NCI-H2029 (cell line): ENCODE results near the gene NIPSNAP3A.
"Not testable (repeated sequence)": the region's sequence is repeated elsewhere in the genome, so short reads cannot be mapped to it uniquely, and the experiment has no call there.

Experiments used
- DNase-seq: peaks from one replicate; lab custom pipeline; 2025; lab: John Stamatoyannopoulos, UW

Gene NIPSNAP3A

DNA sequence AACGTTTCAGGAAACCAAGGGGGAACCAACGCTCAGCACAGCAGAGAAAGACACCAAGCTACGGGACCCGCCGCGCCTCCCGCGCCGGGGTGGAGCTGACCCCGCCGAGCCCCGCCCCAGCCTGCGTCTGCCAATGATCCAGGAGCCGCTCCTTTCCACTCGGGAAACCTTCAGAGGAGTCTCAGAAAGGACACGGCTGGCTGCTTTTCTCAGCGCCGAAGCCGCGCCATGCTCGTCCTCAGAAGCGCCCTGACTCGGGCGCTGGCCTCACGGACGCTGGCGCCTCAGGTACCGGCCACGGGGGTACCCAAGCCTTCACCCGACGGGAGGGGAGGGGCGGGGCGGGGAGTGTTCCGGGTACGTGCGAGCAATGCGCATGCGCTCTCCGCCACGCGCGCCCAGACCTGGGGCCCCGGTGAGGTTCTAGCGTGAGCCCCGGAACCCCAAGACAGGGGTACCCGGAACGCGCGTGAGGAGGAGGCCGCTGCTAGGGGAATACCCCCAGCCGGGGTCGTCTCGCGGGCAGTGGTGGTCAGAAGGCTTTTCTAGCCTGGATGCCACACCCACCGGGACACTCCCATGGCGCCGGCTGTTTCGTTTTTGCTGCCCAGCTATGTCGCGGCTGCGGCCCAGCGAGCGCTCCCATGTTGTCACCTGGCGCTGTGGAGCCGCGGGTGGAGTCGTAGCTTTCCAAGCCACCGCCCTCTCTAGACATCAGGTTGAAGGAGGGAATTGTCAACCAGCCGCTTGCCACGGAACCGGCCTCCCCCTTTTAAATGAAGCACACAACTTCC, at the start of gene NIPSNAP3A:
Gene NIPSNAP3A (plus strand): TSS at position 119 of the 794 bp plus-strand sequence. CDS start 110 bp downstream, at position 229.
- peak; percentile 75 for DNase-seq

DNA sequence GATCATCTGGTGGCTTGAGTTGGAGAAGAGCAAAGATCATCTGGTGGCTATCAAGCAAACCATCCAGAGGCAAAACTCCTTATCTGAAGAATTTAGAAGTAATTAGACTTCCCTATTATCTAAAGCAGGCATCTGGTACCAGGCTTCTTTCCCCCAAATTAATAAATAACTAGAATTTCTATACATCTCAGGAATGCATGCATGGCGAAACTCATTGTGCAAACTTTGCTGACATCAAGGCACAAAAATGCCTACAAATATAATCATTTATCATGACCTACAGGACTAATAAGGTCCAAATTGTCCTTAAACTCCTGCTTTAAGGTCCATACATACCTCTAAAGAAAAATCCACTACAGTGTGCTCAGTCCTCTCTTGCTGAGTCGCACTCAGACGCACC, 47.2 kb upstream of the NIPSNAP3A start:
- DNase-seq: no peak

DNA sequence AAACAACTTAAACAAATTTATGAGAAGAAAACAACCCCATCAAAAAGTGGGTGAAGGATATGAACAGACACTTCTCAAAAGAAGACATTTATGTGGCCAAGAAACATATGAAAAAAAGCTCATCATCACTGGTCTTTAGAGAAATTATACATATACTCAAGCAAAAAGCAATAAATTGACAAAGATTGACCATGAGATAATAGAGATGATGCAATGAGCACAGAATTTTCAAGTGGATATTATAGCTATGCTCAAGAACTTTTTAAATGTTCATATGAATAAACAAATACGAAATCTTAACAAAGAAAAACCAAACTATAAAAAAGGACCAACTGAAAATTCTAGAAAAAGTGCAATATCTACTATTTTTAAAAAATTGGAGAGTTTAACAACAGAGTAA, 38.7 kb upstream of the NIPSNAP3A start:
- DNase-seq: not testable (repeated sequence)

DNA sequence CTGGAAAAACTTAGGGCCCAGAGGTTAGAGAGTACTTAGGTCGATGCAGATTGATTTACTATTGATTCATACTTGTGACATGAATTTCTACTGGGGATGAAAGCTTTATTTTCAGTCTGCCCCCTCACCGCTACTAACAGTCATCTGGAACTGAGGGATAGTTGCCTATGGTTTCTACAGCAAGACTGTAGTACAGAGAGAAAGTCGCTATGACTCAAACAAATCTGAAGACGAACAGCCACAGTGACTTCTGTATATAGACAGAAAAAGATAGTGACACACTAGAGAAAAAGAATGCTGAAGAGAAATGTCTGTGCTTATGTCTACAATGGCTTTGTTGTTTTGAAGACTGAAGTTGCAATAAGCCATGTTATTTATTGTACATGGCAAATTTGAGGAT, 35.9 kb upstream of the NIPSNAP3A start:
- DNase-seq: no peak

DNA sequence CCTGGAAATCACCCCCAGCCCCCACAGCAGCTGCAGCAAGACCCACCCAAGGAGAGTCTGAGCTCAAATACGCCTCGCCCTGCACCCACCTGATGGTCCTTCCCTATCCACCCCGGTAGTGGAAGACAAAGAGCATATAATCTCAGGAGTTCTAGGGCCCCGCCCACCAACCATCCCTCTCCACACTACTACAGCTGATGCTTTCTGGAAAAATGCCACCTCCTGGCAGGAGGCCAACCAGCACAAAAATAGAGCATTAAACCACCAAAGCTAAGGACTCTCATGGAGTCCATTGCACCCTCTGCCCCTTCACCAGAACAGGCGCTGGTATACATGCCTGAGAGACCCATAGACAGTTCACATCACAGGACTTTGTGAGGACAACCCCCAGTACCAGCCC, 22.5 kb upstream of the NIPSNAP3A start:
- DNase-seq: peak; percentile 39

DNA sequence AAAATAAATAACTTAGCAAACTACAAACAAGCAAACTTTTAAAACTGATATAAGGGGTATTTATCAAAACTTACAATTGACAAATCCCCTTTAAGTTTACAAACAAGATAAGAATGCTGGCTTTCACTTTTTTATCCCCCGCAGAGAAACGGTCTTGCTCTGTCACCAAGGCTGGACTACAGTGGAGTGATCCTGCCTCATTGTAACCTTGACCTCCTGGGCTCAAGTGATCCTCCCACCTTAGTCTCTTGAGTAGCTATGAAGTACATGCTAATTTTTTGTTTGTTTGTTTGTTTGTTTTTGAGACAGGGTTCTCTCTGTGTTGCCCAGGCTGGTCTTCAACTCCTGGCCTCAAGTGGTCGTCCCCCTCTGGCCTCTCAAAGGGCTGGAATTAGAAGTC, 9.0 kb upstream of the NIPSNAP3A start:
- no peak for DNase-seq

DNA sequence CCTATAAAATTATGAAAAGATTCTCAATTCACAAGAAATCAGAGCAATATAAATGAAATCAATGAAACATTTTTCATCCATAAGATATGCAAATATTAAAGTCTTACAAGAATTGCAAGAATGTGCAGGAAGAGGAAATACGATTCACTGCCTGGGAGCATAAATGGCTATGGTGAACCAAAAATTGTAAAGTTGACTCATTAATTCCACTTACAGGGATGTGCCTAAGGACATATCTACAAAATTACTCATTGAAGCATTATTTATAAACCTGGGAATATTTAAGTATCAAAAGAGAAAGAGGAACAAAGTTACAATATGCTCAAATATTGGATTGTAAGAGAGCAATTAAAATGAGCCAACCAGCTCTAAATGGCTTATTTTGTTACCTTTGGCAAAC, 6.9 kb upstream of the NIPSNAP3A start:
- no peak for DNase-seq

DNA sequence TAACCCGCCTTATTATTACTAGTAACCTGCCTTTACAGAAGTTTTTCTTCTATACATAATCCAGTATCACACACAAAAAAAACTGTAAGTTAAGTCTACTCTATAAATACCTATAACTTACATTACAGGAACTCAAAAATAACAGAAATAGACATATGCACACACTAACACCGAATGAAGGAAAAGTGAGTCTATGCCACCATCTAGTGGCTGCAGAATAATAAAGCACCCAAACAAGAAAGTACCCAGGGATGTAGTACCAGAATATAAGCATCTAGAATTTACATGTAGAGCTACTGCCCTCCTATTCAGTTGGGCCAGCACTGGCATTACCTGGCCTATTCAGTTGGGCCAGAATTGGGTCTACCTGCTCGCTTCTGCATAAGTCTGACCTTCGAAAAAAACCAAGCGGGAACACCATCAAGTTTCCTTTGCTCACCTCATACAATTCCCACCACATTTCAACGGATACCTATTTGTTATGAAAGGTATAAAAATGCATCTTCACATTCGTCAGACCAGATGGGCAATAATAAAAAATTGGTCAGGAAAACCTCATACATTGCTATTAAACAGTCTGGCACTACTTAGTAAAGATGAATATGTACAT, 4.0 kb upstream of the NIPSNAP3A start:
- peak; percentile 50 for DNase-seq

DNA sequence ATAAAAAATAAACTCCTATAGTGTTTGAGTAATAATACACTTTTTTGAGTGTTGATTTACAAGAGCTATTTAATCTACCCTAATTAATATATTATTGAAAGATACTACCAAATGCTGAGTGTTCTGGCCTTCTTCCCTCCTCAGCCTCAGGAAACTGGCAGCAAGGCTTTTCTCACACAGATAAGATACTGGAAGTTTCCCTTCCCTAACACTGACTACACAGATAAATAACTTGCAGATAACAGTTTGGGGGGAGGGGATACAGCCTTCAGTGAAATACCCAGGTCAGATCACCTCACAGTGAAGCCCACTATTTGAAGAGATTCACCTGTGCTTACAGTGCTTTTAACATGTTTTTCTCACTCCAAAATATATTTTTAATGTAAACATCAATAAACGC, 1.6 kb upstream of the NIPSNAP3A start:
- DNase-seq: no peak

DNA sequence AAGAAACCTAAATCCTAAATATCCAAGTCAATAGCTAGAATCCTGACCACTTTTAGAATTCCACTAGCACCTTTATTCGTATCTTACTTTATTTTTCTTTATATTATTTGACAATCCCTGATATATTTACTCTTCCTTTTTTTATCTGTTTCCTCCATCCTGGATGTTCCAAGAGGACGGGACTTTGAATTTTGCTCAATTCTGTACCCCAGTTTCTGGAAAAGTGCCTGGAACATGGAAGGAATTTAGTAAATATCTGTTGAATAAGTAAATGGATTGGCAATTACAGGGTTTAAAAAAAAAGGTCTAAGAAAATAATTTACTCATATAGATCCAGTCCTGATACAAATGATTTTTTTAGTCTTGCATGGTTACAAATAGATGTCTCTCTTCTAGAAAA, 1.2 kb upstream of the NIPSNAP3A start:
- no peak for DNase-seq

DNA sequence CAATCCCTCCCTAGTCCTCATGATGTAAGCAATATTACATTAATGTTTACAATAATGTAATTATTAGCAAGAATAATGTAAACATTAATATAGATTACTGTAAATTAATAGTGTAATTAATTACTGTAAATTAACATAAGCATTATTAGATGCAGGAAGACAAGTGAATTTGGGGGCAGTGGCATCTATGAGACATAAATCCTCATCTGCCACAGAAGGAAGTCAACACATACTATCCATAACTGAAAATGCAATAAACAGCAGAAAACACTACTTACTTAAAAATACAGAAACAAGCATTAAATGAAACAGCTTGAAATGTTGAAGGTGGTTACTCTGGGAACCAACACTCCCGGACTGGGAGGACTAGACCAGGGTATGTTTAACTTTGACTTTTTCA, 685 bp upstream of the NIPSNAP3A start:
- no peak for DNase-seq

DNA sequence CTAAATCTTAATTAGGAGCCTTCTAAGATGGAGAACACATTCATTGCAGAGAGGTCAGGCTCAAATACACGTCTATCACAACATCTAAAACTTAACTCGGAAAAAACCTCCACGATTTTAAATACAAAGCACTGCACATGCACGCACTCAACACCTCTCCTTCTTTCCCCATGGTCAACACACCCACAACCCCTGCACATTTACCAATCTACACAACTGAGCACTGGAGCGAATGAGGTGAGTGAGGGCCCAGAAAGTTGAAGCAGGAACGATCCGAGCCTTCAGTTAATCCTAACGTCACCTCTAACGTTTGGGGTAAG, 278 bp upstream of the NIPSNAP3A start:
- DNase-seq: no peak

DNA sequence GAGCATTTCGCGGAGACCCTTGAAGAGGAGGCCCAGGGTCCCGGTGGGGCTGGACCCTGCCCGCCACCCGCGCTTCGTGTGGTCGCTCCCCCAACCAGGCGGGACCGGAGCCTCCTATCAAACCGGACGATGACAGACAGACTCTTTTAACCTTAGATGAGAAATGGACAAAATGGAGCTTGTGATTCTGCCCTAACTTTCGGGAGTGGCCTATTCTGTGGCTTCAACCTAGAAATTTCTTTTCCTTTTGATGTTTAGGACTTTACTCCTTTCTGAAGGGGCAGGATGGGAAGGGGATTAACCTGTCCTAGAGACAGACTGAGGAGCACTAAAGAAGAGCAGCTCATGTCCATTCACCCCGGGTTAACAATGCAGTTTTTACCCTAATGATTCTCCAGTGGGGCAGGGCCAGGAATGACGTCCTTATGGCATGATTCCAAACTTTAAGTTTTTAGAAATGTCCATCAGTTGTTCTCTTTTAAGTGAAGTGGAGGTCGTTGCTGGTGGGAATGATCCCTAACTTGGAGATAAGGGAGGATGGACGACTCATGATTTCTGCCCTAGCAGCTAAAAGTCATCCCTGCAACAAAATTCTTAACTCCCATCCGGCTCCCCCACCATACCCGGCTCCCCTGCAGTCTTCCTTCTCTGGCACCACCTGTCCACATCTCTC, 1.0 kb downstream of the NIPSNAP3A start:
- DNase-seq: no peak

DNA sequence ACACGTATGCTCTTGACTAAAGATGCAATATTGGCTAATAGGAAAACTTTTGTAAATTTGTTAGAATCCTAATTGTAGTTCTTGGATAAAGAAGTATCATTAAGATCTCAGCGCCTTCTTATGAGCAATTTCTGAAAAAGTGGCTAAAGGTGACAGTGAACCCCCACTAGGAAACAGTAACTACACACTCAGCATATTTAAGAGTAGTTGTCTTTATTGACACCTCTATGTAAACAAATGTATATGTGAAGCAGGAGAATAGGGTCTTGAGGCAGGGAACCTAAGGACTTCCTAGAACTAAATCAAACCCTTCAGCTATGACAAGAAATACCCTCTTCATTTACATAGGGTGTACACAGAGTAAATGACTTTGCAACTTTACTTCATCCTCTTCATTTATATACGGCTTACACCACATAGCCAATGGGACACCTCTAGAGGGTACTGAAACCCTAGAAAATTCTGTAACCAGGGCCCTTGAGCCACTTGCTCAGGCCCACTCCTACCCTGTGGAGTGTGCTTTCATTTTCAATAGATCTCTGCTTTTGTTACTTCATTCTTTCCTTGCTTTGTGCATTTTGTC, 2.8 kb downstream of the NIPSNAP3A start:
- no peak for DNase-seq

DNA sequence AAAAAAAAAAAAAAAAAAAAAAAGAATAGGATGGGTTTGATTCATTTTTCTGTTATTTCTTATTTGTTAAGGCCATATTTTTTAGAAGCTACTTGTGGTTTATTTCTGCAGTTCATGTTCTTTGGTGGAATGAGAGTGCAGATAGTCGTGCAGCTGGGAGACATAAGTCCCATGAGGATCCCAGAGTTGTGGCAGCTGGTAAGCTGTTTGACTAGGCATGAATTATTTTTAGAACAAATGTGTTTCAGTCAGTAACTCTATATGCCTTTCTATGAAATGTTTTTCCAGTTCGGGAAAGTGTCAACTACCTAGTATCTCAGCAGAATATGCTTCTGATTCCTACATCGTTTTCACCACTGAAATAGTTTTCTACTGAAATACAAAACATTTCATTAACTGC, 11.5 kb downstream of the NIPSNAP3A start:
- DNase-seq: no peak

DNA sequence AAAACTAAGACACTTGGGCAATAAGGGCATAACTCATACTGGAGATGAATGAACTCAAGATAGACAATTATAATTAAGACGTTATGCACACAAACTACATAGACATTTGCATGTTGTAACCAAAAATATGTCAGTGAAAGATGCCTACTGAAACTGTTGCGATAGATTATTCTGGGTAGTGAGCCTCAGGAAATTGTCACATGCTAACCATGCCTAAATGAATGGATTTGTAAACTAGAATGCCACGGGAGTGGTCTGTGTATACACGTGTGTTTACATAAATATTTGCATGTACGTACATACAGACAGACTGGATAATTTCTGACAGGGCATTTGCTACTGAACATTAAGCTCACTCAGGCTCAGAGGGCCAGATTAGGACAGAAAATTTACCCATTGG, 17.7 kb downstream of the NIPSNAP3A start:
- DNase-seq: no peak

DNA sequence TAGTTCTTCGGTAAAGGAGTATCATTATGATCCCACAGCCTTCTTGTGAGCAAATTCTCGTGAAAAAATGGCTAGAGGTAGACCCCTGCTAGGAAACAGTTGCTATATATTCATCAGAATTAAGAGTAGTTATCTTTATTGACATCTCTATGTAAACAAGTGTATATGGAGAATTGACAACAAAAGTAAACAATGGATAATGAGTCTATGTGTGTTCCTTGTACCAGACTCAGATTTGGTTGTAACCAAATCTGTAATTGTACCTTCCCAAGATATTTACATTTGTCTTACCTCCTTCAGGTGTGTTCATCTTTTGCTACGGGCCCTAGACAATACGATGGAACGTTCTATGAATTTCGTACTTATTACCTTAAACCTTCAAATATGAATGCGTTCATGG, 18.5 kb downstream of the NIPSNAP3A start:
- DNase-seq: no peak

DNA sequence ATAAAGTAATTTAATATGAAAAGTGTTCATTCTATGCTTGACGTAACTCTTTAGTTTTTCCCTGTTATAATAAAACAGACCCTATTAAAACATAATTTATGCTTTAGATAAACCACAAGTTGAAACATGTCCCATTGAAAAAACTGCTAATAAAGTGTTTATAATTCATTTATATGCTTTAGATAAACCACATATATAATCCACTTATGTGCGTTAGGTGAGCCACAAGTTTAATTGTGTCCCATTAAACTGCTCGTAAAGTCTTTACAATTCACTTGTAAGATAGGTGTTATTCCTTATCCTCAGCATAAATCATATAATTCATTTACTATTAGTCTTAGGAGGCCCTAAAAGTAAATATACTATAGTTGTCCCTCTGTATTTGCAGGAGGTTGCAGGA, 20.0 kb downstream of the NIPSNAP3A start:
- no peak for DNase-seq

DNA sequence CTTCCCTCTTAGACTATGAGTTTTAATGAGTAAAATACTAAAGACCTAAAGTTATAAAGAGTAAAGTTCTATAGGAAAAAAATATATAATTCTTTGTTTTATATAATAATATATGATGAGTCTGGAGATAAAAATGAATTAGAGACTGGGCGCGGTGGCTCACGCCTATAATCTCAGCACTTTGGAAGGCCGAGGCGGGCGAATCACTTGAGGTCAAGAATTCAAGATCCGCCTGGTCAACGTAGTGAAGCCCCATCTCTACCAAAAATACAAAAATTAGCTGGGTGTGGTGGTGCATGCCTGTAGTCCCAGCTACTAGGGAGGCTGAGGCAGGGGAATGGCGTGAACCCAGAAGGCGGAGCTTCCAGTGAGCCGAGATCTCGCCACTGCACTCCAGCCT, 21.5 kb downstream of the NIPSNAP3A start:
- not testable (repeated sequence) for DNase-seq

DNA sequence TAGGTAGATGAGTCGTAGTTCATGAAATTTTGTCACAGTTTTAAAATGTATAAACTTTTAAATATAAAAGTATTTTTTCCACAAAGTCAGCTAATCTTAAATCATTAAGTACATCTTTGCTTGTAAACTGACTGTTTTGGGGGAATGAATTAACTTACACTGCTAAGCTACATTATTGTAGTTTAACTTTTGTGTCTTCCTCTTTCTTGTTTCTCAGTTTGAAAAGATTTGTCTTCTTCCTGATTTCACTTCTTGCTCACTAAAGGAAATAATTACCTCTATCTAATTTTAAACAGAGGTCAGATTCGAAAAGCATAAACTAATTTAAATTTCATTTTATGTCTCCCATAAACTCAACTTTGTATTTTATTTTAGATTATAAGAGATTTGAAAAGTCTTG, 22.2 kb downstream of the NIPSNAP3A start:
- no peak for DNase-seq

DNA sequence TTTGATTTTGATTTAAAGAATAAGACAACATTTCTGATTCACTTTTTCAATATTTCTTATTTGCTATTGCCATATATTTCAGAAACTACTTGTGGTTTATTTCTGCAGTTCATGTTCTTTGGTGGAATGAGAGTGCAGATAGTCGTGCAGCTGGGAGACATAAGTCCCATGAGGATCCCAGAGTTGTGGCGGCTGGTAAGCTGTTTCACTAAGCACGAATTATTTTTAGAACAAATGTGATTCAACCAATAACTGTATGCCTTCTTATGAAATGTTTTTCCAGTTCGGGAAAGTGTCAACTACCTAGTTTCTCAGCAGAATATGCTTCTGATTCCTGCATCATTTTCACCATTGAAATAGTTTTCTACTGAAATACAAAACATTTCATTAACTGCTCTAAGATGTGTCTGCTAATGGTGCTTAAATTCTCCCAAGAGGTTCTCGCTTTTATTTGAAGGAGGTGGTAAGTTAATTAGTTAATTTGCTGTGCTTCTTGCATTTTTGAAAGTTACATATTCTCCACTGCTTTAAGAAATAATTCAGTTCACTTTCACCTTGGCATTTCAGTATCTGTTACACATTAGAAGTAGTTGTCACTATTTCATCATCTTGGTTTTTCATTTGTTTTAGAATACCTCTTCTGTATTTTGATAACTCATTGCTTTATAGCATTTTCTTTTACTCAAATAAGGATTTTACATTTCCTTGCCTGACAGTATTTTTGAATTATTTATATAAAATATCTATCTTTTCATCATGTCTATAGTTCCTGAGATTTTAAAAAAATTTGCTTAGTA, 25.4 kb downstream of the NIPSNAP3A start:
- no peak for DNase-seq

DNA sequence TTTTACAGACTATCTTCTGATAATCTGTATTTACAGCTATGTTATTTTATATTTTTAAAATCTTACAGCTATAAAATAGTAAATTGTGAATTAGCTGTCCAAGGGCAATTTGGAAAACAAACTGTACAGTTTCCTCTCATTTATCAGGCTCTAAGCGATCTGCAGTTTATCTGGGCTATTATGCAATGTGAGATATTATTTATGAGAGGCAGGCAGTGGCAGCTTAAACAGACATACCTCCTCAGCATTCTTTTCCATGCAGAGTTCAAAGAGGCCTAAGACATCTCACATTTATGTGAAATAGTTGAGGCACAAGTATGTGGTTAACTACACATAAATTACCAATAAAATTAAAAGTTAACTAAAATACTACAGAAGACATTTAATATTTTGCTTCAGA, 26.6 kb downstream of the NIPSNAP3A start:
- DNase-seq: no peak
